A673 (cell line): ENCODE results near the gene ACOX3. TPM values are rescaled to one million over a fixed set of nuclear protein-coding genes. Genes with fewer than 3 reads are reported as not detected.

Source experiments
- BruUV-seq: library from RNA; stranded (reverse); fragments of 400-500 nt; replicated peaks from 2 replicates; lab custom pipeline; 2021; lab: Mats Ljungman, UMichigan
- CTCF ChIA-PET: fragments of 300-600 bp; sonication (Branson Sonifier 250); formaldehyde crosslinking; loops from one replicate; lab custom pipeline; 2022; ENCODE audit warnings: antibody characterized with exemption; lab: Charles Lee
- POLR2A ChIA-PET: fragments of 300-600 bp; sonication (Branson Sonifier 250); formaldehyde crosslinking; loops from one replicate; lab custom pipeline; 2022; ENCODE audit warnings: antibody characterized with exemption; ENCODE audit not compliant: low non-redundant PET; lab: Charles Lee
- DNase-seq: peaks from one replicate; pipeline ENCODE4 v3.0.0-alpha.2; 2015; ENCODE audit warnings: low spot score
- H3K27ac ChIP-seq: fragments of 200-600 bp; sonication (generic); 2 replicates; pipeline ENCODE4 v1.5.1; 2016; ENCODE audit warnings: mixed run types, low read depth, mild to moderate bottlenecking, mixed read lengths, antibody characterized with exemption, low read length; ENCODE audit not compliant: poor library complexity, severe bottlenecking
- H3K27me3 ChIP-seq: fragments of 200-600 bp; sonication (generic); replicated peaks from 2 replicates; pipeline ENCODE4 v1.6.1; 2017; ENCODE audit warnings: mixed run types, low read depth, mild to moderate bottlenecking, mixed read lengths, antibody characterized with exemption, low read length; ENCODE audit not compliant: insufficient read depth, poor library complexity
- H3K36me3 ChIP-seq: fragments of 200-600 bp; sonication (generic); 2 replicates; pipeline ENCODE4 v1.6.1; 2016; ENCODE audit warnings: mixed run types, mild to moderate bottlenecking, mixed read lengths, antibody characterized with exemption, low read length; ENCODE audit not compliant: insufficient read depth, poor library complexity, severe bottlenecking
- H3K4me1 ChIP-seq: fragments of 200-600 bp; sonication (generic); 2 replicates; pipeline ENCODE4 v1.6.1; 2017; ENCODE audit warnings: mixed run types, mild to moderate bottlenecking, mixed read lengths, antibody characterized with exemption, low read length; ENCODE audit not compliant: insufficient read depth, poor library complexity, severe bottlenecking
- H3K4me3 ChIP-seq: fragments of 200-600 bp; sonication (generic); 2 replicates; pipeline ENCODE4 v1.5.1; 2016; ENCODE audit warnings: low read depth, mixed run types, mild to moderate bottlenecking, mixed read lengths, low read length; ENCODE audit not compliant: poor library complexity, severe bottlenecking
- H3K9me3 ChIP-seq: fragments of 200-600 bp; sonication (generic); 2 replicates; pipeline ENCODE4 v1.6.1; 2016; ENCODE audit warnings: mixed run types, low read depth, mild to moderate bottlenecking, mixed read lengths, antibody characterized with exemption, low read length; ENCODE audit not compliant: poor library complexity, severe bottlenecking
- CTCF ChIP-seq: fragments of 300-800, 200-600 bp; sonication (generic); conservative IDR thresholded peaks from 2 replicates; pipeline ENCODE4 v1.5.1; 2017; ENCODE audit warnings: low read depth, mild to moderate bottlenecking, antibody characterized with exemption, low read length, moderate library complexity, mixed read lengths
- EZH2 ChIP-seq: fragments of 200-600 bp; sonication (generic); IDR thresholded peaks from 2 replicates; pipeline ENCODE4 v1.6.1; 2017; ENCODE audit warnings: borderline replicate concordance, low read depth, mild to moderate bottlenecking, mixed read lengths, antibody characterized with exemption, low read length; ENCODE audit not compliant: poor library complexity, severe bottlenecking
- intact Hi-C: fragments of 100-400 bp; cut with micrococcal nuclease; formaldehyde crosslinking; loops from one replicate; pipeline ENCODE4 v1.10.0; 2022; ENCODE audit not compliant: unreplicated experiment
- total RNA-seq: library from RNA; stranded (reverse); gene quantifications from 2 replicates; pipeline ENCODE4 v1.2.3, GENCODE V29; 2021

ACOX3 gene
- total RNA-seq, 1 experiment from 2014 or later = 14.3 TPM

DNA sequence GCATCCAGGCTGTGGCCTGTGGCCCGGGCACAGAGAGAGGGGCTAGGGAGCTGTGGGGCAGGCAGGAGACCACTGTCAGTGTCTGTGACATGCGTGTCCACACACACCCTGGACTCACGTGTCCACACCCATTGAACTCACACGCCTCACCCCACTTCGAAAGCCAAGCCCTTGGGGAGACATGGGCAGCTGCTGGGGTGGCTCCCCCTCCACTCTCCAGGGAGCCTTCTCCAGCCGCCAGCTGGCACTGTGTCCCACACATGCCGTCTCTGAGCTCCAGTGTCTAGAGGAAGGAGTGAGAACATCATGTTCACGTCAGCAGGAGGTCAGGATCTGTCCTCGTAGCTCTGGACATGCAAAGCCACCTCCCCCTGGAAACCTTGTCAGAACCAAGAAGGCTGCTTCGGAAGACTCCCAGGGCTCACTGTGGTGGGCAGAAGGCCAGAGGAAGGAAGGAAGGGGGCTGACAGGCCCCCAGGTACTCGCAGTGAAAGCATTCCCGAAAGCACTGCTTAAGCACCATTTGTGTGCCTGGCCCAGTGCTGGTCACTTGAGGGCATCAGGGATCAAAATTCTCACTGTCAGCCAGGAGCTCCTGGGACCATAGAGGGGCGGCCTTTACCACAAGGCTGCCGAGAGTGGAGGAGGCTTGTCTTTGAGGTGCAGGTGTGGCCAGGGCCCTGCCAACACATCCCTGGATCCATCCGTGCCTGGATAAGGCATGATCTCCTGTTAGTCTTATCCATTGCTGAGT, 109.5 kb downstream of the ACOX3 start:
- no peak overlapping the region for H3K4me3 ChIP-seq
- no peak for TF ChIP-seq EZH2
- TF ChIP-seq CTCF = no peak
- H3K27ac ChIP-seq = no peak overlapping the region
- intact Hi-C loops = no loop called here
- H3K27me3 ChIP-seq = no peaks in the 10 kb centered on the region
- ChIA-PET CTCF (no interaction called here), POLR2A (no interaction called here)
- no peaks in the 10 kb centered on the region for H3K36me3 ChIP-seq
- H3K9me3 ChIP-seq = no peaks in the 10 kb centered on the region
- BruUV-seq = no TSS peak
- no peaks in the 10 kb centered on the region for H3K4me1 ChIP-seq
- no peak for DNase-seq

- no TSS peak for BruUV-seq
- Histone ChIP-seq H3K27ac (no peak overlapping the region), H3K4me3 (no peak overlapping the region), H3K36me3 (no peaks in the 10 kb centered on the region), H3K4me1 (no peaks in the 10 kb centered on the region), H3K27me3 (no peaks in the 10 kb centered on the region), H3K9me3 (no peaks in the 10 kb centered on the region)
- intact Hi-C loops = no loop called here
- ChIA-PET POLR2A (no interaction called here), CTCF (no interaction called here)
- no peak for TF ChIP-seq EZH2
- no peak for TF ChIP-seq CTCF
- DNase-seq = no peak
Measured at GRCh38 chr4:8329859-8330761, 110.4 kb downstream of the ACOX3 start.

DNA sequence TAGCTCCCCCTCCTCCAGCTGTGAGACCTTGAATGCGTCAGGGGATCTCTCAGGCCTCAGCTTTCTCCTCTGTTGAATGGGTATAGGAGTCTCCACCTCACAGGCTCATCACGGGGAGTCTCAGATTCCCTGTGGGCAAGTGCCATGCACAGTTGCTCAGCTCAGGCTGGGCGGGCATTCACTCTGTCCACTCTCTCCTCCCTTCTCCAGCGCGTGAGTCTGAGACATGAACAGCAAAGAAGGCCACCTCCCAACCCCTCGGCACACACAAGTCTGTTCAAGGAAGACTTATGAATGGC, 111.0 kb downstream of the ACOX3 start:
- no peaks in the 10 kb centered on the region for H3K27me3 ChIP-seq
- H3K4me1 ChIP-seq = no peaks in the 10 kb centered on the region
- no peak for DNase-seq
- intact Hi-C loops = no loop called here
- TF ChIP-seq EZH2 = no peak
- TF ChIP-seq CTCF = no peak
- ChIA-PET POLR2A (no interaction called here), CTCF (no interaction called here)
- H3K27ac ChIP-seq = no peak overlapping the region
- no peaks in the 10 kb centered on the region for H3K36me3 ChIP-seq
- H3K4me3 ChIP-seq = no peak overlapping the region
- H3K9me3 ChIP-seq = no peaks in the 10 kb centered on the region
- BruUV-seq = no TSS peak
